WTC11 (cell line): ENCODE results near the gene NOP9. TPM values are rescaled to one million over a fixed set of nuclear protein-coding genes. Genes with fewer than 3 reads are reported as not detected.

Experiments used
- ATAC-seq: fragments of 200-7000 bp; cut with Tn5 transposase; 2 replicates; pipeline ENCODE4 v1.10.0; 2021; ENCODE audit warnings: mild to moderate bottlenecking, moderate library complexity
- CTCF ChIA-PET: fragments of 300-600 bp; sonication (Branson Sonifier 250); formaldehyde crosslinking; loops from one replicate; lab custom pipeline; 2021; ENCODE audit warnings: antibody characterized with exemption; lab: Charles Lee
- POLR2A ChIA-PET: fragments of 350-600 bp; sonication (Branson Sonifier 250); formaldehyde crosslinking; loops from one replicate; lab custom pipeline; 2021; ENCODE audit warnings: antibody characterized with exemption; lab: Charles Lee
- DNase-seq: peaks from one replicate; pipeline ENCODE4 v3.0.0; 2021; ENCODE audit warnings: low spot score
- H3K27ac Mint-ChIP-seq: 2 replicates; pipeline ENCODE4 v1.8.0; 2021; ENCODE audit warnings: mixed read lengths
- H3K27me3 Mint-ChIP-seq: 2 replicates; pipeline ENCODE4 v1.8.0; 2021; ENCODE audit warnings: low read depth, mild to moderate bottlenecking, moderate library complexity, mixed read lengths
- H3K36me3 Mint-ChIP-seq: 2 replicates; pipeline ENCODE4 v1.8.0; 2021; ENCODE audit warnings: mixed read lengths
- H3K4me1 Mint-ChIP-seq: 2 replicates; pipeline ENCODE4 v1.8.0; 2022; ENCODE audit warnings: mixed read lengths
- H3K4me3 Mint-ChIP-seq: 2 replicates; pipeline ENCODE4 v1.8.0; 2021; ENCODE audit warnings: mild to moderate bottlenecking, moderate library complexity, mixed read lengths
- H3K9me3 Mint-ChIP-seq: 2 replicates; pipeline ENCODE4 v1.8.0; 2021; ENCODE audit warnings: mixed read lengths
- CBFB ChIP-seq: sonication (generic); formaldehyde crosslinking; IDR thresholded peaks from 2 replicates; pipeline ENCODE4 v1.8.1; 2022; ENCODE audit warnings: mild to moderate bottlenecking, low read depth, missing genetic modification reagents
- CDX4 ChIP-seq: fragments of 250-450 bp; sonication (Bioruptor Pico); IDR thresholded peaks from 2 replicates; pipeline ENCODE4 v1.9.0; 2021; ENCODE audit warnings: moderate library complexity, mild to moderate bottlenecking, inconsistent platforms, borderline replicate concordance
- E2F1 ChIP-seq: sonication (generic); formaldehyde crosslinking; IDR thresholded peaks from 2 replicates; pipeline ENCODE4 v1.8.0; 2022; ENCODE audit warnings: mild to moderate bottlenecking, missing genetic modification reagents
- ELF4 ChIP-seq: sonication (generic); formaldehyde crosslinking; IDR thresholded peaks from 2 replicates; pipeline ENCODE4 v1.8.1; 2022; ENCODE audit warnings: low read depth, mild to moderate bottlenecking, moderate library complexity, missing genetic modification reagents
- EMX1 ChIP-seq: fragments of 250-450 bp; sonication (Bioruptor Pico); IDR thresholded peaks from 2 replicates; pipeline ENCODE4 v1.8.0; 2021; ENCODE audit warnings: mild to moderate bottlenecking
- FOXJ3 ChIP-seq: sonication (generic); formaldehyde crosslinking; IDR thresholded peaks from 2 replicates; pipeline ENCODE4 v1.9.0; 2021; ENCODE audit warnings: missing genetic modification reagents, mild to moderate bottlenecking, borderline replicate concordance
- HMGXB4 ChIP-seq: sonication (generic); formaldehyde crosslinking; IDR thresholded peaks from 2 replicates; pipeline ENCODE4 v1.8.1; 2023; ENCODE audit warnings: mild to moderate bottlenecking, moderate library complexity, missing genetic modification reagents
- MLX ChIP-seq: sonication (generic); formaldehyde crosslinking; IDR thresholded peaks from 2 replicates; pipeline ENCODE4 v1.8.1; 2023; ENCODE audit warnings: mild to moderate bottlenecking, missing genetic modification reagents, moderate library complexity
- MYBL2 ChIP-seq: sonication (generic); formaldehyde crosslinking; IDR thresholded peaks from 2 replicates; pipeline ENCODE4 v1.8.1; 2023; ENCODE audit warnings: mild to moderate bottlenecking, moderate library complexity, missing genetic modification reagents
- RORB ChIP-seq: fragments of 250-450 bp; sonication (Bioruptor Pico); IDR thresholded peaks from 2 replicates; pipeline ENCODE4 v1.9.0; 2021; ENCODE audit warnings: mild to moderate bottlenecking
- TEAD1 ChIP-seq: sonication (generic); formaldehyde crosslinking; IDR thresholded peaks from 2 replicates; pipeline ENCODE4 v1.8.0; 2022; ENCODE audit warnings: mild to moderate bottlenecking, missing genetic modification reagents
- TP53 ChIP-seq: sonication (generic); formaldehyde crosslinking; IDR thresholded peaks from 2 replicates; pipeline ENCODE4 v1.8.1; 2023; ENCODE audit warnings: mild to moderate bottlenecking, missing genetic modification reagents
- USF2 ChIP-seq: sonication (generic); formaldehyde crosslinking; IDR thresholded peaks from 2 replicates; pipeline ENCODE4 v1.8.1; 2023; ENCODE audit warnings: mild to moderate bottlenecking, missing genetic modification reagents, moderate library complexity
- ZNF317 ChIP-seq: sonication (generic); formaldehyde crosslinking; IDR thresholded peaks from 2 replicates; pipeline ENCODE4 v1.8.1; 2023; ENCODE audit warnings: low read depth, mild to moderate bottlenecking, moderate library complexity, missing genetic modification reagents, borderline replicate concordance
- ZNF425 ChIP-seq: fragments of 250-450 bp; sonication (Bioruptor Pico); conservative IDR thresholded peaks from 2 replicates; pipeline ENCODE4 v1.9.0; 2021; ENCODE audit warnings: mild to moderate bottlenecking
- ZNF532 ChIP-seq: fragments of 250-450 bp; sonication (Bioruptor Pico); IDR thresholded peaks from 2 replicates; pipeline ENCODE4 v1.9.0; 2021; ENCODE audit warnings: mild to moderate bottlenecking, borderline replicate concordance
- total RNA-seq: library from RNA; stranded (reverse); gene quantifications from 3 replicates; pipeline ENCODE4 v1.2.3, GENCODE V29; 2021

NOP9 gene
- total RNA-seq, 1 experiment from 2014 or later: 44.4 TPM

- TF ChIP-seq ZNF532 (CRISPR knock-in tag) (no peak), FOXJ3 (no peak), ELF4 (CRISPR knock-in tag) (no peak)
These were observed 16.9 kb downstream of the NOP9 start (continued) for GRCh38 chr14:24316597-24316950.

GRCh38 chr14:24317141-24317928 lies 17.7 kb downstream of the NOP9 start:
- no peak for ATAC-seq
- POLR2A ChIA-PET: interaction anchor here (0.6 kb wide), 1 partner anchor 114 kb away, joined by 3 read pairs; no protein-coding TSS in a partner anchor
- Mint-ChIP-seq H3K27ac (no peak overlapping the region), H3K27me3 (peaks cover 86% of the 10 kb centered on the region), H3K4me3 (no peak overlapping the region), H3K9me3 (no peaks in the 10 kb centered on the region), H3K4me1 (no peaks in the 10 kb centered on the region; the same call in 1 of the 2 replicates), H3K36me3 (no peaks in the 10 kb centered on the region)
- CTCF ChIA-PET: interaction anchor here (0.7 to 3.2 kb wide), 10 partner anchors 9 to 114 kb away, joined by 3 to 21 read pairs (median 8); partner anchors contain the start of genes CIDEB, KHNYN and TINF2
- TF ChIP-seq ZNF317 (CRISPR knock-in tag): no peak
- TF ChIP-seq ZNF425: no peak
- no peak for TF ChIP-seq TP53 (CRISPR knock-in tag)
- TF ChIP-seq USF2: no peak
- no peak for TF ChIP-seq TEAD1 (CRISPR knock-in tag)
- DNase-seq: no peak

GRCh38 chr14:24321212-24321975 lies 21.7 kb downstream of the NOP9 start:
- Mint-ChIP-seq H3K27ac (no peak overlapping the region), H3K36me3 (no peaks in the 10 kb centered on the region), H3K9me3 (no peaks in the 10 kb centered on the region), H3K27me3 (peaks cover 80% of the 10 kb centered on the region), H3K4me1 (no peaks in the 10 kb centered on the region; the same call in 1 of the 2 replicates), H3K4me3 (no peak overlapping the region)
- CTCF ChIA-PET: interaction anchor here (0.9 to 3.9 kb wide), 5 partner anchors 12 to 110 kb away, joined by 3 to 22 read pairs (median 16); partner anchors contain the start of genes CIDEB and RABGGTA
- no peak for ATAC-seq
- POLR2A ChIA-PET: no interaction called here
- DNase-seq: peak; percentile 42
- TF ChIP-seq RORB (CRISPR knock-in tag): no peak
- no peak for TF ChIP-seq MLX (CRISPR knock-in tag)
- no peak for TF ChIP-seq E2F1
- TF ChIP-seq HMGXB4 (CRISPR knock-in tag): no peak
- TF ChIP-seq MYBL2: no peak
- TF ChIP-seq CDX4 (CRISPR knock-in tag): no peak
- no peak for TF ChIP-seq CBFB (CRISPR knock-in tag)
- no peak for TF ChIP-seq EMX1 (CRISPR knock-in tag)
